HEK293 (cell line): ENCODE measurements around the gene ERCC6L.
"Not testable (repeated sequence)": the region's sequence is repeated elsewhere in the genome, so short reads cannot be mapped to it uniquely, and the experiment has no call there.

Experiments used
- CTCF ChIA-PET: fragments of 350-600 bp; formaldehyde crosslinking; extraction: SDS; loops from one replicate; lab custom pipeline; 2021; ENCODE audit warnings: antibody characterized with exemption; lab: Yijun Ruan, JAX
- POLR2A ChIA-PET: fragments of 300-600 bp; formaldehyde crosslinking; extraction: SDS; loops from one replicate; lab custom pipeline; 2020; ENCODE audit warnings: antibody characterized with exemption, inconsistent platforms; lab: Yijun Ruan, JAX
- H3K27ac ChIP-seq: fragments of 200-500 bp; sonication (Bioruptor generic); 2 replicates; pipeline ENCODE4 v1.5.1; 2014; ENCODE audit warnings: low read depth, low read length, control low read depth, inconsistent platforms; ENCODE audit errors: extremely low read depth
- H3K36me3 ChIP-seq, 2 experiments: fragments of 200-500 bp in 1 of 2; sonication (Bioruptor generic) in 1 of 2; 1 replicate in 1 of 2; 2 replicates in 1 of 2; pipeline ENCODE4 v1.5.1; 2014 to 2017; ENCODE audit warnings: inconsistent platforms in 2 of 2, low read length in 2 of 2; ENCODE audit not compliant: control insufficient read depth in 2 of 2, insufficient read depth in 1 of 2
- H3K4me1 ChIP-seq: fragments of 200-500 bp; sonication (Bioruptor generic); 2 replicates; pipeline ENCODE4 v1.5.1; 2014; ENCODE audit warnings: mild to moderate bottlenecking, low read length, inconsistent platforms; ENCODE audit not compliant: control insufficient read depth, insufficient read depth
- H3K4me3 ChIP-seq: 2 replicates; pipeline ENCODE4 v1.5.1; 2011; ENCODE audit warnings: low read depth, mild to moderate bottlenecking, control low read depth, low read length, moderate library complexity
- H3K9me3 ChIP-seq: fragments of 200-500 bp; sonication (Bioruptor generic); 2 replicates; pipeline ENCODE4 v1.5.1; 2014; ENCODE audit warnings: low read depth, low read length, inconsistent platforms; ENCODE audit not compliant: control insufficient read depth, insufficient read depth
- GLIS2 ChIP-seq: fragments of 450-650 bp; formaldehyde crosslinking; IDR thresholded peaks from 2 replicates; pipeline ENCODE4 v1.5.1; 2016; ENCODE audit warnings: missing biosample characterization, missing genetic modification characterization
- KLF7 ChIP-seq: fragments of 450-650 bp; formaldehyde crosslinking; IDR thresholded peaks from 2 replicates; pipeline ENCODE4 v1.5.1; 2016; ENCODE audit warnings: missing biosample characterization, missing genetic modification characterization, borderline replicate concordance
- MYNN ChIP-seq: fragments of 450-650 bp; formaldehyde crosslinking; IDR thresholded peaks from 2 replicates; pipeline ENCODE4 v1.5.1; 2016; ENCODE audit warnings: missing biosample characterization, missing genetic modification characterization, borderline replicate concordance
- TCF7L2 ChIP-seq: IDR thresholded peaks from 2 replicates; pipeline ENCODE4 v1.6.1; 2011; ENCODE audit warnings: low read depth, mild to moderate bottlenecking, inconsistent platforms, low read length, moderate library complexity, borderline replicate concordance
- ZFP69B ChIP-seq: fragments of 450-650 bp; formaldehyde crosslinking; IDR thresholded peaks from 2 replicates; pipeline ENCODE4 v1.5.1; 2016; ENCODE audit warnings: missing biosample characterization, missing genetic modification characterization
- ZIC2 ChIP-seq: fragments of 450-650 bp; formaldehyde crosslinking; IDR thresholded peaks from 2 replicates; pipeline ENCODE4 v1.5.1; 2016; ENCODE audit warnings: missing biosample characterization, missing genetic modification characterization
- ZNF10 ChIP-seq: fragments of 450-650 bp; formaldehyde crosslinking; IDR thresholded peaks from 2 replicates; pipeline ENCODE4 v1.5.1; 2017; ENCODE audit warnings: missing biosample characterization, missing genetic modification characterization
- ZNF138 ChIP-seq: fragments of 450-650 bp; formaldehyde crosslinking; IDR thresholded peaks from 2 replicates; pipeline ENCODE4 v1.5.1; 2016; ENCODE audit warnings: missing biosample characterization, missing genetic modification characterization, borderline replicate concordance
- ZNF146 ChIP-seq: fragments of 450-650 bp; formaldehyde crosslinking; IDR thresholded peaks from 2 replicates; pipeline ENCODE4 v1.5.1; 2016; ENCODE audit warnings: missing biosample characterization, missing genetic modification characterization
- ZNF155 ChIP-seq: fragments of 450-650 bp; formaldehyde crosslinking; IDR thresholded peaks from 2 replicates; pipeline ENCODE4 v1.5.1; 2016; ENCODE audit warnings: missing biosample characterization, missing genetic modification characterization
- ZNF202 ChIP-seq: fragments of 450-650 bp; formaldehyde crosslinking; IDR thresholded peaks from 2 replicates; pipeline ENCODE4 v1.5.1; 2016; ENCODE audit warnings: missing biosample characterization, missing genetic modification characterization, borderline replicate concordance
- ZNF280D ChIP-seq: fragments of 450-650 bp; formaldehyde crosslinking; IDR thresholded peaks from 2 replicates; pipeline ENCODE4 v1.5.1; 2016; ENCODE audit warnings: missing biosample characterization, missing genetic modification characterization
- ZNF350 ChIP-seq: fragments of 450-650 bp; formaldehyde crosslinking; IDR thresholded peaks from 2 replicates; pipeline ENCODE4 v1.5.0; 2017; ENCODE audit warnings: missing biosample characterization, mild to moderate bottlenecking, missing genetic modification characterization
- ZNF449 ChIP-seq: fragments of 450-650 bp; formaldehyde crosslinking; IDR thresholded peaks from 2 replicates; pipeline ENCODE4 v1.5.1; 2017; ENCODE audit warnings: missing biosample characterization, mild to moderate bottlenecking, missing genetic modification characterization, moderate library complexity
- ZNF580 ChIP-seq: fragments of 450-650 bp; formaldehyde crosslinking; IDR thresholded peaks from 2 replicates; pipeline ENCODE4 v1.5.1; 2016; ENCODE audit warnings: missing biosample characterization, missing genetic modification characterization
- ZNF621 ChIP-seq: fragments of 450-650 bp; formaldehyde crosslinking; IDR thresholded peaks from 2 replicates; pipeline ENCODE4 v1.5.1; 2017; ENCODE audit warnings: missing biosample characterization, missing genetic modification characterization
- ZNF654 ChIP-seq: fragments of 450-650 bp; formaldehyde crosslinking; IDR thresholded peaks from 2 replicates; pipeline ENCODE4 v1.5.1; 2016; ENCODE audit warnings: low read depth, missing biosample characterization, missing genetic modification characterization
- ZNF660 ChIP-seq: fragments of 450-650 bp; IDR thresholded peaks from 2 replicates; pipeline ENCODE4 v1.5.1; 2018; ENCODE audit warnings: missing biosample characterization, mild to moderate bottlenecking, missing genetic modification characterization
- ZNF664 ChIP-seq: fragments of 450-650 bp; formaldehyde crosslinking; IDR thresholded peaks from 2 replicates; pipeline ENCODE4 v1.5.1; 2016; ENCODE audit warnings: missing biosample characterization, missing genetic modification characterization
- ZNF792 ChIP-seq: fragments of 450-650 bp; formaldehyde crosslinking; IDR thresholded peaks from 2 replicates; pipeline ENCODE4 v1.5.1; 2016; ENCODE audit warnings: missing biosample characterization, missing genetic modification characterization

The ERCC6L gene

GRCh38 chrX:72176981-72177380, 61.8 kb downstream of the ERCC6L start:
- H3K9me3 ChIP-seq, result no peaks in the 10 kb centered on the region
- no peaks in the 10 kb centered on the region for H3K36me3 ChIP-seq
- no peak overlapping the region for H3K4me3 ChIP-seq
- TF ChIP-seq ZNF792, result no peak
- TF ChIP-seq ZNF155 (tag by site-specific recombination), result no peak
- no peak for TF ChIP-seq GLIS2 (tag by site-specific recombination)
- H3K27ac ChIP-seq, result no peak overlapping the region
- CTCF ChIA-PET, result no interaction called here
- POLR2A ChIA-PET, result no interaction called here
- no peaks in the 10 kb centered on the region; the same call in 1 of the 2 replicates for H3K4me1 ChIP-seq

- POLR2A ChIA-PET, H3K27ac ChIP-seq, H3K4me3 ChIP-seq, H3K36me3 ChIP-seq, H3K9me3 ChIP-seq, CTCF ChIA-PET, H3K4me1 ChIP-seq: not testable (repeated sequence)
- TF ChIP-seq ZNF280D (0 out of 2 replicates have a peak, but pooled peaks have one; percentile 49), ZNF146 (peak; percentile 98)
These were observed 62.5 kb downstream of the ERCC6L start for GRCh38 chrX:72176289-72176688.

GRCh38 chrX:72169008-72169728, 69.7 kb downstream of the ERCC6L start:
- Histone ChIP-seq H3K4me3 (no peak overlapping the region), H3K9me3 (no peaks in the 10 kb centered on the region), H3K36me3 (no peaks in the 10 kb centered on the region; a peak in 1 of 3 replicates), H3K27ac (no peak overlapping the region), H3K4me1 (no peaks in the 10 kb centered on the region)
- ChIA-PET POLR2A (no interaction called here), CTCF (no interaction called here)
- TF ChIP-seq ZIC2 (tag by site-specific recombination) (no peak), ZNF202 (tag by site-specific recombination) (no peak), ZNF660 (tag by site-specific recombination) (no peak), ZFP69B (tag by site-specific recombination) (no peak)

- Histone ChIP-seq H3K4me3 (no peak overlapping the region), H3K36me3 (no peaks in the 10 kb centered on the region; a peak in 1 of 3 replicates), H3K4me1 (no peaks in the 10 kb centered on the region), H3K27ac (no peak overlapping the region), H3K9me3 (peaks cover 2% of the 10 kb centered on the region; the same call in 1 of the 2 replicates)
- TF ChIP-seq ZNF654 (tag by site-specific recombination) (no peak), TCF7L2 (no peak)
- ChIA-PET CTCF (interaction anchor here (0.9 kb wide), 1 partner anchor 144 kb away, joined by 3 read pairs; no protein-coding TSS in a partner anchor), POLR2A (no interaction called here)
These were observed 73.3 kb downstream of the ERCC6L start for GRCh38 chrX:72165551-72165950.

GRCh38 chrX:72159769-72160168, 79.1 kb downstream of the ERCC6L start:
- CTCF ChIA-PET, result no interaction called here
- TF ChIP-seq ZNF660 (tag by site-specific recombination) (no peak), ZNF350 (tag by site-specific recombination) (no peak), GLIS2 (tag by site-specific recombination) (no peak), ZNF621 (tag by site-specific recombination) (no peak), ZNF449 (tag by site-specific recombination) (no peak), ZNF664 (tag by site-specific recombination) (no peak), KLF7 (tag by site-specific recombination) (no peak), ZNF580 (no peak), MYNN (tag by site-specific recombination) (no peak), ZNF10 (tag by site-specific recombination) (no peak), ZNF138 (tag by site-specific recombination) (no peak)

More at GRCh38 chrX:72159769-72160168, 79.1 kb downstream of the ERCC6L start:
- H3K27ac ChIP-seq, result no peak overlapping the region
- no peaks in the 10 kb centered on the region for H3K4me1 ChIP-seq
- H3K9me3 ChIP-seq, result peaks cover 9% of the 10 kb centered on the region
- H3K36me3 ChIP-seq, result no peaks in the 10 kb centered on the region; a peak in 1 of 3 replicates
- H3K4me3 ChIP-seq, result no peak overlapping the region
- POLR2A ChIA-PET, result no interaction called here
